Superior temporal gyrus (tissue), 1 donor: ENCODE data around the gene SF3A1.

ENCODE experiments used
- DNase-seq: peaks from one replicate; pipeline ENCODE4 v3.0.0-alpha.2; 2016; ENCODE audit errors: extremely low spot score

SF3A1 gene

GRCh38 chr22:30305519-30305905 lies 51.2 kb downstream of the SF3A1 start:
- DNase-seq: no peak

GRCh38 chr22:30304495-30305244 lies 52.0 kb downstream of the SF3A1 start:
- no peak for DNase-seq

GRCh38 chr22:30302810-30303138 lies 53.9 kb downstream of the SF3A1 start:
- no peak for DNase-seq

DNA sequence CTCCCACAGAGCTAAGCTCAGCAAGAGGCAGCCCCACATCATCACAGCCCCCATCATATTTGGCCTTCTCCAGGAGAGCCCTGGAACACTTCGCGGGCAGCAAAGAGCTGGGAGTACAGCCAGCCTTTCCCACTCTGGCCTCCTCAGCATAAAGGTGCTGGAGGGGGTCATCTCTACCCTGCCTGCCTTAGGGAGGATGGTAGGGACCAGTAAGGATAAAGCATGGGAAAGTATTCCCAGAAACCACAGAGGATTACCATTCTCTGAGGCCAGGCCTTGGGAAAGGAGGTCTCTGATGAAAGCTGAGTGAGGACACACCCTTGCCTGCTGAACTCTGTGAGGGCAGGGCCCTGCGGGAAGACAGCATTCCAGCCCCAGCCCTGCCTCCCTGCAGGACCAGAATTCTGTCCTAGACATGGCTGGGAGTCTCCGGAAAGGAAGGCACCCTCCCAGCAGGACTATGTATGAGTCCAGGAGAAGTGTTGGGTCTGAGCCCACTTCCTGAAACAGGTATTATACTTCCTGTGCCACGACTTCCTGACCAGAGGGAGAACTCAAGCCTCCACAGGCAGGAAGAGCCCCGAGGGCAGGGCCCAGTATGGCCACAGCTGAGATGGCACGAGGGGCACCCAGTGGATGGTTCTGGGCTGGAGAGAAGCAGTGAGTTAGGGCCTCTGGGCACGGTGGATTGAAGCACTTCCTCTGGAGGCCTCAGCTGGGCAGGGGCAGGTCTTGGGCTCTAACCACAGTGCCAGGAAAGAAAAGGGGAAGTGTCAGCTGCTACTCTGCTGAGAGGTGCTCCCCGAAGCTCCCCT lies 54.5 kb downstream of the SF3A1 start:
- no peak for DNase-seq

DNA sequence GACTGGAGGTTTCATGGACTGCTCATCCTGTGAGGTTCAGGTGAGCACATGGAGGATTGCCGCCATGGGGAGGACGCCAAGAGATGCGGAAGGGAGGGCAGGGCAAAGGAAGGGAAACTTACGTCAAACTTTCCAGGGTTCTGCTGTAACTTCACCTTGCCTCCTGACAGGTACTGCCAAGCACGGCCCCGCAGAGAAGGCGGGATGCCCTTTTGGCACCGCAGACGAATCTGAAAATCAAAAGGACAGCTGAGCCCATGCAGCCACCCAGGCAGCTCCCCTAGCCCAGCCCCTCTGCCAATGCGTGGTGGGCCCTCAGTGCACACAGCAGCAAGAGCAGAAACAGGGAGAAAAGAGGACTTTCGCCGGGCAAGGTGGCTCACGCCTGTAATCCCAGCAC lies 57.4 kb downstream of the SF3A1 start:
- no peak for DNase-seq

DNA sequence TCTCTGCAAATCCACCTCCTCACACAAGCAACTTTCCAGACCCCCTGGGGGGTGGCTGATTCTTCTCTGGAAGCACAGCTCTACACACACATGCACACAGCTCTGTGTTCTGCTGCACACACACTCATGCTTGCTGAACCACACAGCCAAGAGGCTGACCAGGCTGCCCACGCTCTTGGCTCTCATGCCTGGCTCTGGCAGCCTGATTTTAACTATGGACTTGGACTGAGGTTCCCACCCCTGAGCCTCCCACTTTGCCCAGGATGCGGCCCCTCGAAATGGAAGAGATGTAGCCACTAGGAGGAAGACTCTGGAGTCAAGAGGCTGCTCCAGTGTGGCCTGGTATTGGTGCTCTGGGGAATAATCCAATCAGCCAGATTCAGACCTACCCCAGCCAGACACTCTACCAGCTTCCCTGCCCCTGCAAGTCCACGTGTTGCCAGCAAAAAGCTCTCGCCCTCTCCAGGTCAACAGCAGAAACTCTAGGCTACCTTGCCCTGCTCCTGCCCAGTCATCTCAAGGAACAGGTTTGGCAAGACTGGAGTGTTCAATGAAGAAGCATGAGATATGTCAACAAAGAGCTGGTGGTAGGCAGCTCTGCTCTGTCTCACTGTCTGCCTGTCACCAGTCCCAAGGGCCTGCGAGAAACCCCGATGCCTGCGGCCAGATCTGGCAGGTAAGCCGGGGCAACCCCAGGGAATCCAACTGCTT lies 58.5 kb downstream of the SF3A1 start:
- DNase-seq: no peak

DNA sequence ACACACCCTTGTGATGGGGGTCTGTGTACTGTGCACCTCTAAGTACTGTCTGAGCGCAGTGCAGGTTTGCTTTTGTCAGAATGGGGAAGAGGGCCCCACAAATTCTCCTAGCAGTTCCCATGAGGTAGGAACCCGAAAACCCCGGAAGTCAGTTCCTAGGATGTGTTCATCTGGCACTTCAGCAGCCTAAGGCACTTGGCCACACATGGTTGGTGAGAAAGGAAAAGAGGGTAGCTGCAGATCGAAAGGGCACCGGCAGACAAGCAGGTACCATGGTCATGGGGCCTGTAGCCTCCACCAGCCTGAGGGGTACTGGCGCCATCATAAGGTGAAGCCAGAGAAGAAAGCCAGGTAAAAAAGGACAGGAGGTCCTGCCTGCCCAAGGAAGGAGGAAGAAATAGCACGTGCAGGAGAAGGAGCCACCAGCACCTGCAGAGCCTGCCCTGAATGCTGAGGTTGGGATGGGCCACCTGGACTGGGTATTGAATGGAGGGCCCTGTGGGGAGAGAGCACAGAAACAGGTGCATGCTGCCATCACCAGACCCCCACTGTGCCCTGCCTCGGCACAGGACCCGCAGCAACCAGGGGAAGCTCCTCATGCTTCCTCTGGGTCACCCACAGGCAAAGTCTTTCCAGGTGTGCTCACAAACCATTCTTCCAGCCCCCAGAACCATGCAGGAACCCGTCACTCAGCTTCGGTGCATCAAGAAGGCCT lies 59.3 kb downstream of the SF3A1 start:
- no peak for DNase-seq

GRCh38 chr22:30296833-30297232 lies 59.9 kb downstream of the SF3A1 start:
- DNase-seq: no peak

DNA sequence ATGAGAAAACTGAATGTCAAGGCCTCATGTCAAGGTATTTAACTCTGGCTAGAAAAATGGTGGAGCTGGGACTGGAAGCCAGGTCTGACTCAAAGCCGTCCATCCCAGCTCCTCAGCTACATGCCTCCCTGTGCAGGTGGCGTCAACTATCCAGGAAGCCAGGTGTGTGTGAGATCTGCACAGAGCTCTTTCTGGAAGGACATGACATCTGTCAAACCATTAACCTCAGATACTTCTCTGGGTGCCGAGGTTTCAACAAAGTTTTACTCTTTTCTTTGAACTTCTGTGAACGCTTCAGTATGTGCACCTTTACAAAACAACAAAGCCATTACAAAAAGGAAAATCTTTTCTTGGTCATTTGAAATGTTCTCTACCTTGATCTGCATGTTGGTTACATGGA lies 60.4 kb downstream of the SF3A1 start:
- no peak for DNase-seq

- DNase-seq: no peak
Measured at GRCh38 chr22:30295576-30295975, 61.1 kb downstream of the SF3A1 start.

DNA sequence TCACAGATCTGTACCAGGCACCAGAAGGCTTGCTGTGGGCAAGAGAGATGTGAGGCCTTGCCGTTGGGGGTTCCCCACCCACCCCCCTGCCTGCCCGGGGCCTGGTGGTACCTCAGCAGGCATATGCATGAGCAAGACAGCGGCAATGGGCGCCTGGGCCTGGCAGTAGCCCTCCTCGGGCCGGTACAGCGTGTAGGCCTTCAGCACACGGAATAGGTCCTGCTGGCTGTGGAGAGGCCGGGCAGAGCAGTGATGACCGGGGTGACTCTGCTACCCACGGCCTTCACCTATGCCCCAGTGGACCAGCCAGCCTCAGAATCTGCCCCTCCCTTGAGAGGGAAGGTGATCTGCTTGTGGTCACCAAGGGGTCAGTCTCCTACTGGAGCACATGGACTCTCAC lies 61.9 kb downstream of the SF3A1 start:
- no peak for DNase-seq

DNA sequence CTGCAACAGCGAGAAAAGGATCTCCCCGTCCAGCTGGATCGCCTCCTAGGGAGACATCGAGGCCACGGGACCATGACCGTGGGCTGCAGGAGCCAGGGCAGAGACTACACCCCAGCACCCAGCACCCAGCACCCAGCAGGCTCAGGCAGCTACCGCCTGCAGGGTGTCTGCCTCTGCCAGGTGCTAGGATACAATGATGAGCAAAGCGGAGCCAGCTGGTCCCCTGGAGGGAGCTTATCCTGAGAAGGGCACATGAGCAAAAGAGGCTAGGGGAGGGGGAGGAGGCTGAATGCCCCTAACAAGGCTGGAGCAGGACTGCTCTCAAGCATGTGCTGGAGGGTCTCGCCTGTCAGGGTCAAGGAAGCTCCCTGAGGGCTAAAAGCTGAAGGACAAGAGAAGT lies 62.6 kb downstream of the SF3A1 start:
- DNase-seq: no peak

- DNase-seq: no peak
Measured at GRCh38 chr22:30293026-30293425, 63.7 kb downstream of the SF3A1 start.

DNA sequence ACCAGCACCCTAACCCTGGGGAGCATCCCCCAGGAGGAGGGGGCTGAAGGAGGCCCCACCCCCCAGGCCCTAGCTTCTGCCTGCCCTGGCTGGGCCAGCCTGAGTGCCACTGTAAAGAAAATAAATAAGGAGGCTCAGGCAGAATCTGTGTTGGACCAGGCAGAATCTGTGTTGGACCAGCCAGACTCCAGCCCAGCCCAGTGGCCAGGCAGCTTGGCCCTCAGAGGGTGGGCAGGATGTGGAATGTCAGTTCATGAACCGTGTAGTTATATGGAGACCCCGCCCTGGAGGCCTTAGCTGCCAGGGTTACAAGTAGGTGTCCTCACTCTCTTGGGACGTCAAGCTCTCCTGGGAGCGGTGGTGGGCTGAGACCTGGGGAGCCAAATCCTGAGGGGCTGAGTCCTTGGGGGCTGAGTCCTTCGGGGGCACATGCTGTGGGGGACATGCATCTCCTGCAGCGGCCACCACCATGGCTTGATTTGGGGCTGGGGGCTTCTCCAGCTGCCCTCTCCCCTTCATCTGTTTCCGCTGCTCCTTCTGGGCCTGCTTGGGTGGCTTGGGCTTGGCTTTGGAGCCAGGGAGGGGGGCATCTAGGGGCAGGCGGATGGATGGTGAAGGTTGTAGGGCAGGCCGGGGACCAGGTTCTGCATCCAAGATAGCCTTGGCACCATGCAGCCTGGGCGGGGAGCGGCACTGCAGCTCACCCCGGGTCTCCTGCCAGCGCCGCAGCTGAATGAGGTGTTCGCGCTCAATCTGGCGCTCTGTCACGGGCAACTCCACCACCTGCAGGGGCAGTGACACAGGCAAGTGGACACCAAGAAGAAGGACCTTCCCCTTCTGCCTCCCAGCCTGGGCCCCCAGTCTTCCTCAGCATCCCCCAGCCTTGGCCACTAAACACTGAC lies 64.4 kb downstream of the SF3A1 start:
- no peak for DNase-seq

GRCh38 chr22:30291058-30291892 lies 65.4 kb downstream of the SF3A1 start:
- peak; percentile 91 for DNase-seq

DNA sequence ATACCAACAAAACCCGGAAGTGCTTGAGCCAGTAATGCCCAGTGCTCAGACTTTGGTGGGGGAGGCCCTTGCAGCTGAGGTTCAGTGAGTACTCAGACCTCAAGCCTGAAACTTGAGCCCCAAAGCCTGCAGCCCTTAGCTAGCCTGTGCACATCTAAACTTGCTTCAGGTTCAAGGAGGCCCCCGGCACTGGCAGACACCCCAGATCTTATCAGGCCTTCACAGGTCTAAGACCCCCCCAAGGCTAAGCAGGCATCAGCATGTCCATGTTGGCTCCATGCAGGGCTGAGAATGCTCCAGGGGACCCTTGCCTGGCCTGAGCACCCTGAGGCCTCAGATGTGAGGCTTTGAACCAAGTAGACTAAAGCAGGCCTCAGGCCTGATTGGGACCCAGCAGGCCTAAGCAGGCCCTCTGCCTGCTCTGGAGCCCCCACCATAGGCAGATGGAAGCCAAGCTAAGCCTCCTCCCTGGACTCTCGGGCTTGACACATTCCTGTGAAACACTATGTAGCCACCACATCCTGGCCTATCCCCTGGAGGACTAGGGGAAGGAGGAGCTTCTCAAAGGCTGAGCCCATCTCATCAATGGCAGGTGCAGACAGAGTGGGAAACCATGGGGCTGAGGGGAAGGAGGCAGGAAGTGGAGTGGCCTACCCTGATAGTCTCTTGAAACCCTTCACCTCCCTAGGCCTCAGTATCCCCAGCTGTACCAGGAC lies 66.2 kb downstream of the SF3A1 start:
- no peak for DNase-seq

- no peak for DNase-seq
Measured at GRCh38 chr22:30289980-30290313, 66.7 kb downstream of the SF3A1 start.

- peak; percentile 96 for DNase-seq
Measured at GRCh38 chr22:30289141-30289979, 67.3 kb downstream of the SF3A1 start, which contains the start of gene CASTOR1. TSS of gene CASTOR1 (minus strand) at chr22:30289505. CDS start at chr22:30289497, 8 bp downstream.
